Activated CD8-positive, alpha-beta memory T cell treated with anti-CD3 and anti-CD28 coated beads, Interleukin-2, amount 50 U/mL, for 1 hour (primary cell): Measurements from ENCODE around the gene COL23A1.

ENCODE experiments used
- DNase-seq: peaks from one replicate; pipeline ENCODE4 v3.0.0-alpha.2; 2020; ENCODE audit errors: extremely low read depth

The COL23A1 gene

DNA sequence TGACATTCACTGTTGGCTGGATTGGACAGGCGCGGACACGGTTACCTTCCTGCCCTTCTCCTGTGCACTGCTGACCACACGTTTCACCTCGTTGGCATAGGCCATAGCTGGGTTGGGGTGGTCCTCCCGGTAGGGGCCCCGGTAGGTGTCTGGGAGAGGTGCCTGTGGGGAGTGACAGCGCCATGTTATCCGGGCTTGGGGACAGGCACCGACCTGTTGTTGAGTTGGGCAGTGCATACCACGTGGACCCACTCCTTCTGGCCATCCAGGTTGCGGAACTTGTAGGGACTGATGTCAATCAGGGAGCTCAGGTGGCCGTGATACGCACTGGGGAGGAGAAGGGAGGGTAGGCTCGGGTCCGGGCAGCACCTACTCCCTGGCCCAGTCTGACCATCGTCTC lies 365.8 kb downstream of the COL23A1 start:
- DNase-seq = no peak

DNA sequence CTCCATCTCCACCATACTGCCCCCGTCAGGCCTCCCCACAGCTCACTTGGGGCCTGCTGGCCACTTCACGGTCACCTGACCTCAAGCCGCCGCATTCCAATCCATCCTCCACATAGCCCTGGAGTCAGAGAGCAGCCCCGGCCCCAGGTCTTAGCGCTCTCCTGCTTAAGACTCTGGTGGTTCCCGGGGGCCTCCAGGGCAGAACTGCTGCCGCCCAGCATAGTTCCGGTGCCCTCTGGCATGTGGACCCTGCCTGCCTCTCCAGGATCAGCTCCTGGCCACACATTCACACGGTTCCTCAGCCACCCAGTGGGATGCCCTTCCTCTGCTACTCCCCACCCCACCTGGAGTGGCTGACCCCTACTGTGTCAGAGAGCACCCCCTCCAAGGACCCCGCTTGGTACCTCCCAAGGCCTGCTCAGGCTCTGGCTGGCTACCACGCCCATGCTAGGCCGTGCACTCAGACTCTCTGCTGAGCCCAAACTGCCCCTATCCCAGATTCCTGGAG lies 366.3 kb downstream of the COL23A1 start:
- no peak for DNase-seq

DNA sequence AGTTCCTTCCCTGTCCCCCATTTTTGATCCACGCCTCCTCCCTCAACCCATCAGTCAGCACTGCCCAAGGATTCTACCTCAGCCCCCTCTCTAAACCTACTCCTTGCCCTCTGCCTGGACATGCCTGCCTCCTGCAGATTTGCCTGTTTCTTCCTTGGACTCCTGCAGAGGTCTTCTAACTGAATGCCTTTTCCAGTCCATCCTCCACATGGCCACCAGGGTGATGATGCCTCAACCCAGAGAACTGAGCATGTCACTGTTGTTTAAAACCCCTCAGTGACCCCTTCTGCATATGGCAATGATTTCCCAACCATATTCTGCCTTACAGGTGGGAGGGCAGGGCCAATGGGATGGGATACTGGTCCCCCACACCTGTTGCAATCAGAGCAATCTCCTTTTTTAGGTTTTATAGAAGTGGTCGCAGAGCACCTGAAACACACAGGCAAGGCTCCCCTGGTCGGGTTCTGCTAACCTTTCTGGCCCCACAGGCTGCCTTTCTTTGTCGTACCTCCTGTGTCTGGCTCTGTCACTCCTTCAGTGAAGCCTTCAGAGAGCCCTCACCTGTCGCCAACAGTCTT lies 366.9 kb downstream of the COL23A1 start:
- DNase-seq = no peak

DNA sequence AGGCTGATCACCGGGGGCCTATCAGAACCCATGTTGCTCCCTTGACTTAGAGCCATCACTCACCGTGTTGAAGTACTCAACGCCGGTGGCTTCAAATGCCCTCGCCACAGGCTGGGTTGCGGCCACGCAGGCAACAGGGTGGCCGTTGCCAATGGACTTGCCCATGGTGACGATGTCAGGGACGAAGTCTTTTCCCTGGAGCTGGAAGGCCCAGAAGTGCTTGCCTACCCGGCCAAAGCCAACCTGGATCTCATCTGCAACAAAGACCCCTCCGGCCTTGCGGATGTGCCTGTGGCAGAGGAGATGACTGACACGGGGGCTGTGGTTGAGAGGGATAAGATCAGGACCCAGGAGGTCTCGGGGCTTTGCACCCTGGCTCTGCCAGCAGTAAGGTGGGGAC lies 367.9 kb downstream of the COL23A1 start:
- no peak for DNase-seq

DNA sequence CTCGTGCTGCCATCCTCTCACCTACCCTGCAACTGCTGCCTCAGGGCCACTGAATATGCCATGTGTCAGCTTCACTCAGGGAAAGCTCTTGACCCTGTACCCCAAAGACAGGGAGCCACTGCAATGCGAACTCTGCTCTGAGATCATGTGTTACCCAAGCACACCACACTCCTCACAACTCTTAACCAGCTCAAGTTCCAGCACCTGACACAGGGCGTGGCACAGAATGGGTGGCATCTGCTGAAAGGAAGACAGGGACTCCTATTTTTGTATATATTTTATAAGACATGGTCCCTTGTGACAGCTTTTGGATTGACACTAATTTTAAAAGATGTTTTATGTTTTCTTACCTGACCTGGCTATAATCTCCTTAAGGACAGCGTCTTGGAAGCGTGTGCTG lies 368.3 kb downstream of the COL23A1 start:
- DNase-seq = no peak

DNA sequence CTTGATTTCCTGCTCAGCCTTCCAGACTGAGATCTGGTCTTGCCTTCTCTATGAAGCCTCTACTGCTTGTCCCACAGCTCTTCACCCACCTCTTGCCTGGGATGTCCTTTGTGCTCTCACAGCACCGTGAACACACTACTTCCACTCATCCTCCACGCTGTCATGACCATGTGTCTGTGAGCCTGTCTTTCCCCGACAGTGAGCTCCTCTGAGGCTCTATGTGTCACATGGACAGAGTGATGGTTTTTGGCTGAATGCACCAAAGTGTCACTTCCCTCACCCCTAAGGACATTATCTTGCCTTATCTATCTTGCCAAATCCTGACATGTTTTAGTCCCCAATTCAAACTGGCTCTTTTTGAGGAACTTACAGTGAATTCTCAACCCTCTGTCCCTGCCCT lies 368.9 kb downstream of the COL23A1 start:
- no peak for DNase-seq

DNA sequence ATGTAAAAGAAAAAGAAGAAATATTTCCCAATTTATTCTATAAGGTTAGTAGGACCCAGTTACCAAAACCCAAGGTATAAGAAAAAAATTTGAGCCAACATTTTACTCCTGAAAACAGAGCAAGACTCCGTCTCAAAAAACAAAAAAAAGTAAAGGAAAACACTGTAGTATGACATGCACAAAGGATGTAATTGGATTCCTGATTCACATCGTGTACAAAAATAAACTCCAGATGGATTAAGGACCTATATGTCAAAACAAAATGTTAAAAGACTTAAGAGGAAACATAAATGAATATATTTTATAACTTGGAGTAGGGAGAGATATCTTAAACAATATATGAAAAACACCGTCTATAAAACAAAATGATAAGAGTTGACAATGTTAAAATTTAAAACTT lies 371.4 kb downstream of the COL23A1 start:
- DNase-seq = no peak

DNA sequence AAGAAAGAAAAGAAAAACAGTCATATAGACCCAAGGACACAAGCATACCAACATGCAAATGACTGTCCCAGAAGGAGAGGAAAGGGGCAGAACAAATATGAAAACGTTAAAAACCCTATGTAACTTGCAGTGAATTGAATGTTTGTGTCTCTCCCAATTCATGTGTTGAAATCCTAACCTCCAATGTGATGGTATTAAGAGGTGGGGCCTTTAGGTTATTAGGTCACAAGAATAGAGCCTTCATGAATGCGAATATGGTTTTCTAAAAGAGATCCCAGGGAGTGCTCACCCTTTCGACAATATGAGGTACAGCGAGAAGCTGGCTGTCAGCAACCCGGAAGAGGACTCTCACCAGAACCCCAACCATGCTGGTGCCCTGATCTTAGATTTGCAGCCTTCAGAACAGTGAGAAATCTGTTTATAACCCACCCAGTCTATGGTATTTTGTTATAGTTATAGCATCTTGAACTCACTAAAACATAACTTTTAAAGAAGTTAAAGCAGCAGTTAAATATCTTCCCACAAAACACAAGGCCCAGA lies 371.9 kb downstream of the COL23A1 start:
- no peak for DNase-seq

DNA sequence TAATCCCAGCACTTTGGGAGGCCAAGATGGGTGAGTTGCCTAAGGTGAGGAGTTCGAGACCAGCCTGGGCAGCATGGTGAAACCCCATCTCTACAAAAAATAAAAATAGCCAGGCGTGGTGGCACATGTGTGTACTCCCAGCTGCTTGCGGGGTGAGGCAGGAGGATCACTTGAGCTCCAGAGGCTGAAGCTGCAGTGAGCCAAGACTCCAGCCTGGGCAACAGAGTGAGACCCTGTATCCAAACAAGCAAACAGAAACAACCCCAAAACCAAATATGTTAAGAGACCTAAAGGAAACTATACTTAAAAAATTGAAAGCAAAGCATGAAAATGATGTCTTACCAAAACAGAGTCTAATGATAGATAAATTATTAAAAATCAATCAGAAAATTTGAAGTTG lies 373.4 kb downstream of the COL23A1 start:
- no peak for DNase-seq

DNA sequence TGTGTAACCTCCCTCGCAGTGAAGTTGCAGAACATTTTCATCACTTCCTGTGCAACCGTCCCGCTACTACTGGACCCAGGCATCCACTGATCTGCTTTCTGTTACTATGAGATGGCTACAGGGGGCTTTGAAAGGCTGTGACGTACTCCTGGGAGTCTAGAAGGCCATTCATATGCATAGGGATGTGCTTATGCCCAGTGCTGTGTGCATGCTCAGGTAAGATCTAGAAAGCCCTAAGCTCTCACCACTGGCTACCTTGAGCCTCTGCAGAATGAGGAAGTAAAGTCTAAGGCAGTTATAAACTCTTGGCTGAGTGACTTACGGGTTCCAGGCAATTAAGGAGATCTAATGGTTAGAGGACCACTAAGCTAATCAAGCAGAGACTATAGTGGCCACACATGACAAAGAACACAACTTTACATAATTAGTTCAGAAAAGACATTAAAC lies 374.1 kb downstream of the COL23A1 start:
- DNase-seq = no peak

DNA sequence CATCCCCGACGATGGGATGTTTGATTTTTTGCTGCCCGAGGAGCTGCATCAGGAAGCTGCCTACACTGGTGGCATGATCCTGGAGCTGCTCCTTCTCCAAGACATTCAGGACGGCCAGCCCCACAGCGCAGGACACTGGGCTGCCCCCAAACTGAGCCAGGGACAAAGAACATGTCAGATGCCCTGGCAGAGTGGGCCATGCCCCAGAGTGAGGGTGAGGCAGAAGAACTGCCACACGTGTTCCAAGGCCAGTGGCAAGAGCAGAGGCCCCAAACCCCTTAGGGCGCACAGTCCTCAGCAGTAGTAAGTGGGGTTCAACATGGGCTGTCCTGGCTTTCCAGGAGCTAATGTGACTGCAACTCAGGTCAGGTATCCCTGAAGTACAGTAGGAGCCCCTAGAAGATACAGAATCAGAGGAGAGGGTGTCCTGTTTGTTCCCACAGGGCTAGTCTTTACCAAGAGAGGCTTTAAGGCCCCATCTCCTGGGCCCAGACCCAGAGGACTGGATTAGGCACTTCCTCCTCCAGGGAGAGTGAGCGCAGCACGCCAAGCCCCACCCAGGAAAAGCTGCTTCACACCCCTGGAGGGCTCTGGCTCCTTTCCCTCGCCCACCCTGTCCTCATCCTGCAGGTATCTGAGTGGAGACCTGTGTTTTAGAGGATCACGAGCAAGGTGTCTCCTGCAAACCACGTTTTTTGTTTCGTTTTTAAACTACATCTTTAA lies 374.8 kb downstream of the COL23A1 start:
- no peak for DNase-seq

DNA sequence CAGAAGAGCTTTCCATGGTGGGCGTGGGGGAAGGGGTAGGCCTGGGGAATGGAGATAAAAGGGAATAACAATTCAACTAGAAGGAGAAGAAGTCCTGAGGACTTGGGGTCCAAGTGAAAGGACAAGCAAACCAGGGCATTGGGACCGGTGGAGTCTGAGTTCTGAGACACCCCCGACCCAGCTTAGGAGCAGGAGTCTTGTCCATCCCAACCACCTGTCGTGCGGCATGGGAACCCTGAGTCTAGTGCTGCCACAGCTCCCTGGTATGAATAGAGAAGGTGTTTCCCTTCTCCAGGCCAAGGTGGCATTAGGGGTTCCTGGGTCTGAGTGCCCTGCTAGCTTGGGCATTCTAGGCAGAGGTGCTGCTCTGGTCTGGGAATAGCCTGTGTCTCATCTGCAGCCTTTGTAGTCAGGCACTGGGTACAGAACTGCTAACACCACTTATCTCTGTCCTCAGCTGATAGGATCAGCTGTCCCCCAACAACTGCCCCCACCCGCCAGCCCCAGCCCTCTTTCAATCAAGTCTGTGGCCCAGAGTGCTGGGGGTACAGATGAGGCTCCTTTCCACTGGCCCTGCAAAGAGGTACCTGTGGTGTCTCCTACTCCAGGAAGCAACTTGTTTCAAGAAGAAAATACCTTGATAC lies 375.9 kb downstream of the COL23A1 start:
- no peak for DNase-seq

DNA sequence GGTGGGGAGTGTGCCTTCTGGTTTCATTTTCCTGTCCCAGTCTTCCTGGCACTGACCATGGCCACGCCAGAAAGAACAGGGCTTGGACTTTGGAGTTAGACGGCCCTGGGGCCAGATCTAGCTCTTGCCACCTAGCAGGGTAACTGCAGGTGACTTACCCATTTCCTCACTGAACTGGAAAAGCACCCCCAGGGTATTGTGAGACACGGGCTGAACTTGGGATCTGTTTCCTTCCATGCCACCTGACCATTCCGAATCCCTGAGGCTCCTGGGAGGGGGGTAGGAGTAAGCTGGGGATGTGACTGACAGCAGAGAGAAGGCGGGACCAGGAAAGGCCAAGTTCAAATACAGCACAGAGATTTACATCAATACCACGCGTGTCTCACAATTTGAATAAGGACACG lies 376.4 kb downstream of the COL23A1 start:
- DNase-seq = no peak

DNA sequence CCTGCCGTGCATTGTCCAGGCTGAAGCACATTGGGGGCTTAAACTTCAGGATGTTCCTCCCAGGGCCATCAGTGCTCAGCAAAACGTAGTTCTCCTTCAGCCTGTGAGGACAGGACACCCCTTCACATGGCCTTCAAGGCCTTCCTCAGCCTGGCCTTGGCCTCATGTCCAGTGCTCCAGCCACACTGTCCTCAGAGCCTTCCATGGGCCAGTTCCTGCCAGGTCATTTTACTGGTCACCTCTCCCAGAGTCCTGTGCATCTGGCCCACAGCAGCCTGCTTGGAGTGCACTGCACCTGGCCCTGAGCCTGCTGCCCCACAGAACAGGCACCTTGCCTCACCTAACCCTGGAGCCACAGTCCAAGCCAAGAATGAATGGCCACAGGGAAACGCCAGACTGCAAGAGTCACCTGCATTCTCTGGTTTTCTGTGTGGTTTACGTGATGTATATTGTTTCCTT lies 377.2 kb downstream of the COL23A1 start:
- no peak for DNase-seq

DNA sequence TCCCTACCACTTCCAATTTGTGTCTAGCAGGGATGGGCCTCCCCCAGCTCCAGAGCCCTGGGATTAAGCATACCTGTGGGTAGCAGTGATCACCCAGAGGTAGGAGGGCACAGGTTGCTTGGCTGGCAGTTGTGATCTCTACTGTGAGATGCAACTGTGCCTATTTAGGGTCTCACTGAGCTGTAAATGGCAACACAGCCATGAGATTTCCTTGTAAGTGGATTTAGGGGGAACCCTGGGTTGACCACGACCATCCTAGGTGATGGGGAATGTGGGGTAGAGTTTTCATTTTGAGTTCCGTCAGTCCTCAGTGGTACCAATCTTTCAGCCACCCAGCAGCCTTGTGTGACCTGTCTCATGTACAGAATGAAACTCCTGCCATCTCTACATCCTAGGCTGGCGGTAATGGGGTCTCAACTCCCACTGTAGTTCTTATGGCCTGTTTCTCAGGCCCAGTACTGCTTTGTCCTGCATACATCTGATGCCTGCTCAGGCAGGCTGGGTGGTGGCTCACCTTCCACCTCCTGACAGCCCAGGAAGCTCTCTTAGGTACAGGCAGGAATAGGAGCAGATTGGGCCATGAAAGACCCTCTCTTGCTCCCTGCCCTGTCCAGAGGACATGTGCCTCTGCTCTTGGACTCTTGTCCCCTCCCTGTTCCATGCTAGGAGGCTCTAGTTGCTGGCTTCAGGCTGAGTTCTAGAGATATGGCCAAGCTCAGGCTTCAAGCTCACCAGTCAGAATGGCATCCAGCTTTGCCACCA lies 377.8 kb downstream of the COL23A1 start:
- no peak for DNase-seq

DNA sequence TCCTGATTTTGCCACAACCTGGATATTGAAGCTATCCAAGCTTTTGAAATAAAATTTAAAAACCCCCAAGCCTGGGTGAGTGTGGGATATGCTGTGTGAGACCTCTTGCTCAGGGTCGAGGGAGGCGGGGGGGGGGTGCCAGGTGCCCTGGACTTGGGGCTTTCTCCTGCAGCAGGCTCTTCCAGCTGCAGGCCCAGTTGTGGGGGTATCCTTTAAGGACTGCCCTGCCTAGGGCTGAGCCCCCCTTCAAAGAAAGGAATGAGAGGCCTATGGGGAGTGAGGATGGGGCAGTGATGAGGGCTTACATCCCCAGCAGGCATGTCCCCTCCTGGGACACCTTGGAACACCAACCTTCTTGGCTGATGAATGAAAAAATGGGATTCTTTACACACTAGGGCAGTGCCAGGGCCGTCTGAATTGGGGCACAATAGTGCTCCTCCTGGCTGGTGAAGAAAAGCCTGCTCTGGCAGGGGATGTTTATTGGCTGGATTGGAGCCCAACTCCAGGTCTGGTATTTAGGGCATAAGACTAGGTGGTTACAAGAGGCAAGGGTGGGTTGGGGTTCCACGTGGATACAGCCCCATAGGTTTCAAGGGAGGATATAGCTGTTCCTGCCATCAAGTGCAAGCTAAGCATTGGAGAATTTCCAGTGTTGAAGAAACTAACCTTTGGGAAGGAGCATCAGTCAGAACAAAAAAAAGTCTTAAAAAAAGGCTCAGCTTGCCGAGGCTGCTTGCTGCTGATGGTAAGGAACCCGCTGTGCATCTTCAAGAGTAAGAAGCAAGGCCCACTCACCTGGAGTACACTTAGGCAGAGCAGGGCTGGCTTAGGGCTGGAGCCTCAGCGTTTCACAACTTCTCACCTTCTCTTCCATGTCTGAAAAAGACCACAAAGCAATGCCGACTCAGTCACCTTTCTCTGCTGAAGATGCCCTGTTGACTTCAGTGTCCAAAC lies 378.8 kb downstream of the COL23A1 start:
- no peak for DNase-seq

DNA sequence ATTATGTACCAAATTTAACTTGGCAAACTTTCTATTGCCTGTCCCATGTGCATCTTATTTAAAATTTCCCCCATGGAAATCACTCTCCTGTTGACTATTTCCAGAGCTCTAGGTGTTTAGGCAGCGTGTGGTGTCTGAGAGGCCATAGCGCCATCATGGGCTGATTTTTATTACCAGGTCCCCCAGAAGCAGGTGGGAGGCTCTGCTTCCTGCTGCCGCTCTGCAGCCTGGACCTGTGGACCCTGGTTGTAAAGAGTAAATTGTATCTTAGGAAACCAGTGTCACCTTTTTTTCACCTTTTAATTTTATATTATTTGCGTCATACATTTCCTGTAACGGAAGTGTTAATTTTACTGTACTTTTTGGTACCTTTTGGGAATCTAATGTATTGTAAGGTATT lies 379.5 kb downstream of the COL23A1 start:
- no peak for DNase-seq

DNA sequence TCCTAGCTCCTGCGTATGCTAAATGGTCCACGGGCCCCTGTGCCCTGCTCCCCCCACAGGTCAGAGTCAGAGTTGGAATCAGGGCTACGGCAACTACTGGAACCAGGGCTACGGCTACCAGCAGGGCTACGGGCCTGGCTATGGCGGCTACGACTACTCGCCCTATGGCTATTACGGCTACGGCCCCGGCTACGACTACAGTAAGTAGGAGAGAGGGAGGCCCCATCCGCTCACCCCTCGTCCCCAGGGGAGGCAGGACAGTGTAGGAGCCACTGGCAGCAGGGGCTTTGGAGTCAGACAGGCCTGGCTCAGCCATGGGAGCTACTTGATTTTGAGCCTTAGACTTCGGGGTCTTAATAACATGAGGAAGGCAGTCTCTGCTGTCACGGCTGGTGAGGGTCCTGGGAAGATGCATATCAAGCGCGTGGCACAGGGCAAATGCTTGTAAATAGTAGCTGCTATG lies 380.1 kb downstream of the COL23A1 start:
- DNase-seq = no peak

DNA sequence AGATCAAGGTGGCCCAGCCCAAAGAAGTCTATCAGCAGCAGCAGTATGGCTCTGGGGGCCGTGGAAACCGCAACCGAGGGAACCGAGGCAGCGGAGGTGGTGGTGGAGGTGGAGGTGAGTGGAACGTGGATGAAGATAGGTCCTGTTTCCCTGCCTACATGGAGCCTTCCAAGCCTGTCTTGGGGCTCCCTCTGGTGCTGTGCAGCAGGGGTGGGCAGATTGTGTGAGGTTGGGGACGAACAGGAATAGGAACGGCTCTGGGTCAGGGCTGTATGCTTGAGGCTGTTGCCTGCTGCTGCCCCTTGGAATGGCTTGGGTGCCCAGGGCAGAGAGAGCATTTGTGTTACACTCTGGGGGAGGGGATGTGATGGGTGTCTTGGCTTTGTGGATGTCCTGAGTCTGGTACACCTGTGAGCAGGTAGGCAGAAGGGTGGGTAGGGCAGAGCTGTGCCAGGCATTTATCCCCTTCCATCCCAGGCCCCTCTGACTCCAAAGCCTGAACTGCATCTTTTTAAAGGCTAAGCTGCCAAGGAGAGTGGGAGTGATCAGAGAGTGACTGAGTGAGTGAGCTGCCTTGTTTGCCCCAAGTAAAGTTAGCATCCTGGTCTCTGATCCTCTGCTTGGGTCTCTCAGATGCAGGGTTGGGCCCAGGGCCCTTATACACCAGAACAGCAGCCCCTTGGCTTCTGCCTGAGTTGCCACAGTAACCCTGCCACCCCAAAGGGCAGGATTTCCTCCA lies 380.7 kb downstream of the COL23A1 start:
- no peak for DNase-seq
